Aorta (tissue), 5 donors: ENCODE results near the gene ALDH2. TPM values are rescaled to one million over a fixed set of nuclear protein-coding genes. Genes with fewer than 3 reads are reported as not detected.
"Not testable (repeated sequence)": the region's sequence is repeated elsewhere in the genome, so short reads cannot be mapped to it uniquely, and the experiment has no call there.

ENCODE experiments used
- ATAC-seq: fragments of 200-7000 bp; cut with Tn5 transposase; one replicate; pipeline ENCODE4 v1.9.1; 2022; ENCODE audit warnings: moderate library complexity; ENCODE audit not compliant: low FRiP score
- DNase-seq, 2 donors: peaks; one replicate each; pipeline ENCODE4 v3.0.0-alpha.2; 2020
- H3K27ac ChIP-seq, 2 donors: one replicate each; pipeline ENCODE4 v1.5.1; 2013; ENCODE audit warnings: low read length in 2 of 2, mild to moderate bottlenecking in 2 of 2, moderate library complexity in 2 of 2, control low read depth in 1 of 2, inconsistent platforms in 1 of 2, low read depth in 1 of 2
- H3K27me3 ChIP-seq, 2 donors: one replicate each; pipeline ENCODE4 v1.6.1; 2013; ENCODE audit warnings: control low read depth in 1 of 2, low read length in 1 of 2, mild to moderate bottlenecking in 1 of 2, moderate library complexity in 1 of 2; ENCODE audit not compliant: insufficient read depth in 2 of 2, control insufficient read depth in 1 of 2
- H3K36me3 ChIP-seq, 2 donors: one replicate each; pipeline ENCODE4 v1.6.1; 2013; ENCODE audit warnings: control low read depth in 1 of 2, low read length in 1 of 2, mild to moderate bottlenecking in 1 of 2; ENCODE audit not compliant: insufficient read depth in 2 of 2, control insufficient read depth in 1 of 2
- H3K4me1 ChIP-seq, 2 donors: one replicate each; pipeline ENCODE4 v1.6.1; 2013; ENCODE audit warnings: low read length in 2 of 2, control low read depth in 1 of 2, mild to moderate bottlenecking in 1 of 2, moderate library complexity in 1 of 2; ENCODE audit not compliant: insufficient read depth in 2 of 2, control insufficient read depth in 1 of 2
- H3K4me3 ChIP-seq, 2 donors: one replicate each; pipeline ENCODE4 v1.5.1; 2013; ENCODE audit warnings: low read length in 2 of 2, control low read depth in 1 of 2, mild to moderate bottlenecking in 1 of 2
- H3K9me3 ChIP-seq: one replicate; pipeline ENCODE4 v1.6.1; 2013; ENCODE audit warnings: mild to moderate bottlenecking, low read length; ENCODE audit not compliant: control insufficient read depth
- WGBS, 2 donors: extraction: QIAGEN DNeasy Blood & Tissue Kit; methylation state at CpG; one replicate each; pipeline ENCODE4 v1.1.7; 2013; 5-methylcytosine and 5-hydroxymethylcytosine counted together
- intact Hi-C, 2 donors: fragments of 100-400 bp; cut with DNase I; formaldehyde crosslinking; loops; one replicate each; pipeline versions ENCODE4 v1.14.2 to v1.15.0; 2022
- polyA plus RNA-seq, 2 donors: library from polyadenylated mRNA; stranded (reverse); fragments of 200-250 nt; gene quantifications; one replicate each; pipeline ENCODE4 v1.2.3, GENCODE V29; 2013
- total RNA-seq, 2 donors: library from RNA; stranded (reverse); fragmentation: NEBNext Ultra II Directional; extraction: Animal tissue kit (Norgen Biotek cat#: 25700); gene quantifications; one replicate each; pipeline ENCODE4 v1.2.1, GENCODE V29; 2021
- donor health status: healthy with polysubstance abuse.
- donor health status: Bipolar disorder and iron deficiency.
- donor health status: DM: no; HTN: no; CAD: no.
- donor health status: DM: no; HTN: no; CAD: no.
- donor health status: DM: yes; HTN: yes; CAD: no.

Gene ALDH2
- total and polyA plus RNA-seq, 4 donors: 91.2 to 135 (median 124) TPM

- H3K4me1 ChIP-seq, H3K27ac ChIP-seq, H3K4me3 ChIP-seq, H3K9me3 ChIP-seq, DNase-seq, H3K36me3 ChIP-seq, intact Hi-C loops, ATAC-seq, H3K27me3 ChIP-seq: not testable (repeated sequence)
- 22 to 25% methylated on average over 4 of the region's 4 CpGs for WGBS, 2 donors
Observed at GRCh38 chr12:111824312-111824711, 57.6 kb downstream of the ALDH2 start.

- Histone ChIP-seq H3K36me3 (no peaks in the 10 kb centered on the region), H3K27ac (no peak overlapping the region), H3K4me1 (no peaks in the 10 kb centered on the region), H3K27me3 (no peaks in the 10 kb centered on the region), H3K4me3 (no peak overlapping the region), H3K9me3 (no peaks in the 10 kb centered on the region)
- intact Hi-C loops: no loop called here
- ATAC-seq (no peak), DNase-seq (no peak)
- 77 to 78% methylated on average over 5 of the region's 5 CpGs for WGBS, 2 donors
Observed at GRCh38 chr12:111825509-111825908, 58.8 kb downstream of the ALDH2 start.

GRCh38 chr12:111826316-111826715, 59.6 kb downstream of the ALDH2 start:
- no peak overlapping the region for H3K4me3 ChIP-seq
- no peak for DNase-seq
- no peak for ATAC-seq
- intact Hi-C loops: no loop called here
- H3K27ac ChIP-seq: no peak overlapping the region
- WGBS, 2 donors: 70 to 78% methylated on average over 3 of the region's 3 CpGs
- no peaks in the 10 kb centered on the region for H3K36me3 ChIP-seq
- no peaks in the 10 kb centered on the region for H3K4me1 ChIP-seq
- no peaks in the 10 kb centered on the region for H3K9me3 ChIP-seq
- H3K27me3 ChIP-seq: no peaks in the 10 kb centered on the region

- H3K27ac ChIP-seq: no peak overlapping the region
- H3K9me3 ChIP-seq: no peaks in the 10 kb centered on the region
- DNase-seq: no peak
- intact Hi-C loops: no loop called here
- H3K36me3 ChIP-seq: no peaks in the 10 kb centered on the region
- no peaks in the 10 kb centered on the region for H3K27me3 ChIP-seq
- H3K4me1 ChIP-seq: no peaks in the 10 kb centered on the region
- no peak overlapping the region for H3K4me3 ChIP-seq
- 55 to 57% methylated on average over 2 of the region's 2 CpGs for WGBS, 2 donors
- no peak for ATAC-seq
Observed at GRCh38 chr12:111826992-111827391, 60.3 kb downstream of the ALDH2 start.

GRCh38 chr12:111827907-111828306, 61.2 kb downstream of the ALDH2 start:
- ATAC-seq: no peak
- Histone ChIP-seq H3K27me3 (no peaks in the 10 kb centered on the region), H3K4me1 (no peaks in the 10 kb centered on the region), H3K36me3 (no peaks in the 10 kb centered on the region), H3K4me3 (no peak overlapping the region), H3K27ac (no peak overlapping the region), H3K9me3 (no peaks in the 10 kb centered on the region)
- no peak for DNase-seq
- intact Hi-C loops: no loop called here
- WGBS, 2 donors: 86 to 87% methylated on average over 4 of the region's 4 CpGs

GRCh38 chr12:111828338-111828979, 61.7 kb downstream of the ALDH2 start:
- Histone ChIP-seq H3K27me3 (no peaks in the 10 kb centered on the region), H3K36me3 (no peaks in the 10 kb centered on the region), H3K27ac (no peak overlapping the region), H3K4me3 (no peak overlapping the region), H3K9me3 (no peaks in the 10 kb centered on the region), H3K4me1 (no peaks in the 10 kb centered on the region)
- ATAC-seq (no peak), DNase-seq (no peak)
- 80 to 81% methylated on average over 8 of the region's 8 CpGs for WGBS, 2 donors
- intact Hi-C loops: no loop called here

- ATAC-seq: not testable (repeated sequence)
Observed at GRCh38 chr12:111829635-111830034, 62.9 kb downstream of the ALDH2 start.

GRCh38 chr12:111834740-111835386, 68.1 kb downstream of the ALDH2 start:
- H3K4me3 ChIP-seq, ATAC-seq: not testable (repeated sequence)

More at GRCh38 chr12:111829635-111830034, 62.9 kb downstream of the ALDH2 start:
- H3K36me3 ChIP-seq, H3K4me1 ChIP-seq, H3K27me3 ChIP-seq, intact Hi-C loops, DNase-seq, H3K27ac ChIP-seq, H3K9me3 ChIP-seq, H3K4me3 ChIP-seq: not testable (repeated sequence)
- 80 to 82% methylated on average over 3 of the region's 3 CpGs for WGBS, 2 donors

GRCh38 chr12:111835531-111836181, 68.9 kb downstream of the ALDH2 start:
- H3K4me3 ChIP-seq, intact Hi-C loops, DNase-seq, H3K27ac ChIP-seq, H3K36me3 ChIP-seq, ATAC-seq, H3K4me1 ChIP-seq, H3K27me3 ChIP-seq, H3K9me3 ChIP-seq: not testable (repeated sequence)
- 93 to 96% methylated on average over 24 to 28 of the region's 28 CpGs for WGBS, 2 donors

More at GRCh38 chr12:111834740-111835386, 68.1 kb downstream of the ALDH2 start:
- H3K27me3 ChIP-seq, intact Hi-C loops, H3K36me3 ChIP-seq, H3K9me3 ChIP-seq, H3K27ac ChIP-seq, H3K4me1 ChIP-seq: not testable (repeated sequence)
- 79 to 84% methylated on average over 21 to 22 of the region's 22 CpGs for WGBS, 2 donors
- DNase-seq: peak in 1 of 2 donors; percentile 68
